RWPE1 (cell line): ENCODE results near the gene GNL3L.
"Not testable (repeated sequence)": the region's sequence is repeated elsewhere in the genome, so short reads cannot be mapped to it uniquely, and the experiment has no call there.

ENCODE experiments used
- CTCF ChIA-PET: fragments of 350-600 bp; sonication (Branson Sonifier 250); formaldehyde crosslinking; extraction: SDS; loops from one replicate; lab custom pipeline; 2021; lab: Yijun Ruan, JAX
- POLR2A ChIA-PET: fragments of 400-600 bp; formaldehyde crosslinking; extraction: SDS; loops from one replicate; lab custom pipeline; 2020; ENCODE audit warnings: antibody characterized with exemption; ENCODE audit not compliant: low non-redundant PET; lab: Yijun Ruan, JAX
- DNase-seq: peaks from one replicate; pipeline ENCODE4 v3.0.0; 2012; ENCODE audit warnings: low spot score
- H3K27ac ChIP-seq: fragments of 450-650 bp; 2 replicates; pipeline ENCODE4 v1.5.1; 2017
- TF ChIP-seq, protein P1 (sequence below): fragments of 450-650 bp; conservative IDR thresholded peaks from 2 replicates; pipeline ENCODE4 v1.5.1; 2017; ENCODE audit warnings: low read depth, mild to moderate bottlenecking

GNL3L gene

DNA sequence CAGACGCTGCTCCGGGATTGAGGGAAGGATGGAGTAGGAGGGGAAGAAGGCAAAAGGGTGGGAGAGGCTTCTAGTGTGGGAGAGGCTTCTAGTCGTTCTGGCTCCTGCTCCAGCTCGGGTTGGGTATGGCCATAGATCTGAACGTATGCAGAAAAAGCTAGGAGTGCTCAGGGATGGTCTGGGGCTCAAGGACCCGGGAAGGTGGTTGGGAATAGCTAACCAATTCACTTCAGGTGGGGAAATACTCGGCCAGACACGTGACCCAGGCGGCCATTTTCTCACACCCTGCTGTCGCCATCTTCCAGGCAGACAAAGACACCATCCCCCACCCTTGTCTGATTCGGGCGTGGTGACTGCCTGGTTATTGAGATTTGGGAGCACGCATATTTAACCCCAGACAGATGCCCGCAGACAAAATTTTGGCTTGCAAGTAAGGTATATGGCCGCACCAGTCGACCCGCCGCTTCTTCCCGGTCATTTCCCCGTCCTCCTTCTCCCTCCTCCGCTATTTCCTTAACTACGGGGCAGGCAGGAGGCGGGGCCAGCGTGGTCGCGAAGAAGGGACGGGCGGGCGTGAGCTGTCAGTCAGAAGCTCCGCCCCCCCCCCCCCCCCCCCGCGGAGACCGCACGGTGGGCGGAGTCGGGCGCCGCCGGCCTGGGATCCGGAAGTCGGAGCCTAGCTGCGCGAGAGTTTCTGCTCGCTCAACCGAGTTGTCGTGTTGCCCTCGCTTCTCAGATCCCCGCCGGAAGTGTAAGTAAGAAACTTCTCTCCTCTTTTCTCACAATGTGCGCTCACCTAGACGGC, at the start of gene GNL3L:
TSS of gene GNL3L (plus strand) at position 668 of the 805 bp plus-strand sequence. CDS start 2,348 bp downstream, outside the sequence.
- ChIA-PET CTCF (no interaction called here), POLR2A (interaction anchor here (0.5 to 0.7 kb wide), 2 partner anchors 70 to 1456 kb away, joined by 3 read pairs; no protein-coding TSS in a partner anchor)
- peak; percentile 85 for DNase-seq
- TF ChIP-seq, protein P1, sequence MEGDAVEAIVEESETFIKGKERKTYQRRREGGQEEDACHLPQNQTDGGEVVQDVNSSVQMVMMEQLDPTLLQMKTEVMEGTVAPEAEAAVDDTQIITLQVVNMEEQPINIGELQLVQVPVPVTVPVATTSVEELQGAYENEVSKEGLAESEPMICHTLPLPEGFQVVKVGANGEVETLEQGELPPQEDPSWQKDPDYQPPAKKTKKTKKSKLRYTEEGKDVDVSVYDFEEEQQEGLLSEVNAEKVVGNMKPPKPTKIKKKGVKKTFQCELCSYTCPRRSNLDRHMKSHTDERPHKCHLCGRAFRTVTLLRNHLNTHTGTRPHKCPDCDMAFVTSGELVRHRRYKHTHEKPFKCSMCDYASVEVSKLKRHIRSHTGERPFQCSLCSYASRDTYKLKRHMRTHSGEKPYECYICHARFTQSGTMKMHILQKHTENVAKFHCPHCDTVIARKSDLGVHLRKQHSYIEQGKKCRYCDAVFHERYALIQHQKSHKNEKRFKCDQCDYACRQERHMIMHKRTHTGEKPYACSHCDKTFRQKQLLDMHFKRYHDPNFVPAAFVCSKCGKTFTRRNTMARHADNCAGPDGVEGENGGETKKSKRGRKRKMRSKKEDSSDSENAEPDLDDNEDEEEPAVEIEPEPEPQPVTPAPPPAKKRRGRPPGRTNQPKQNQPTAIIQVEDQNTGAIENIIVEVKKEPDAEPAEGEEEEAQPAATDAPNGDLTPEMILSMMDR = no peak
- H3K27ac ChIP-seq = peak within 1 kb of the TSS; percentile 82

- CTCF ChIA-PET = no interaction called here
- H3K27ac ChIP-seq = peak overlapping the region; percentile 17; the same call in 1 of the 2 replicates
- TF ChIP-seq, protein P1 = no peak
- POLR2A ChIA-PET = no interaction called here
- no peak for DNase-seq
Measured at GRCh38 chrX:54482839-54483593, 47.0 kb upstream of the GNL3L start.

DNA sequence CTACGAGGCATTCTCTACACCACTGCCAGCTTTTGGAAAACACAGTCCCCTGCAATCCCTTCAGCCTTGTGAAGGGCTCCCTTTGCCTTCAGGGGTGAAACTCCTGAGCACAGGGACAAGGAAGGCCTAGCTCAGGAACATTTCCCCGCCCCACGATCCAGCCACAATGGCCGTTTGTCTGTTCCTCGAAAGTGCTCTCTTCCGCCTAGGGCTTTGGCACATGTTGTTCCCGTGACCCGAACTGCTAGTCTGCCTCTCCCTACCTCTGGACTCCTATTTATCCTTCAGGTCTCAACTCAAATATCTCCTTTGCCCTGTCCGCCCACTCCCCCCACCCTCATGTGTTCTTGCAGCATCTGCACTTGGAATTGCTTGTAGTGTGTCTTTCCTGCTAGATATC, 46.1 kb upstream of the GNL3L start:
- ChIA-PET POLR2A (no interaction called here), CTCF (interaction anchor here (0.9 kb wide), 1 partner anchor 161 kb away, joined by 3 read pairs; no protein-coding TSS in a partner anchor)
- no peak for DNase-seq
- TF ChIP-seq, protein P1 = no peak
- no peak overlapping the region for H3K27ac ChIP-seq

GRCh38 chrX:54484666-54485065, 45.4 kb upstream of the GNL3L start:
- TF ChIP-seq, protein P1 = no peak
- POLR2A ChIA-PET = no interaction called here
- CTCF ChIA-PET = interaction anchor here (0.9 kb wide), 1 partner anchor 160 kb away, joined by 3 read pairs; no protein-coding TSS in a partner anchor

GRCh38 chrX:54489819-54490218, 40.2 kb upstream of the GNL3L start:
- DNase-seq, H3K27ac ChIP-seq, POLR2A ChIA-PET, CTCF ChIA-PET: not testable (repeated sequence)

More at GRCh38 chrX:54484666-54485065, 45.4 kb upstream of the GNL3L start:
- H3K27ac ChIP-seq = no peak overlapping the region
- DNase-seq = no peak

DNA sequence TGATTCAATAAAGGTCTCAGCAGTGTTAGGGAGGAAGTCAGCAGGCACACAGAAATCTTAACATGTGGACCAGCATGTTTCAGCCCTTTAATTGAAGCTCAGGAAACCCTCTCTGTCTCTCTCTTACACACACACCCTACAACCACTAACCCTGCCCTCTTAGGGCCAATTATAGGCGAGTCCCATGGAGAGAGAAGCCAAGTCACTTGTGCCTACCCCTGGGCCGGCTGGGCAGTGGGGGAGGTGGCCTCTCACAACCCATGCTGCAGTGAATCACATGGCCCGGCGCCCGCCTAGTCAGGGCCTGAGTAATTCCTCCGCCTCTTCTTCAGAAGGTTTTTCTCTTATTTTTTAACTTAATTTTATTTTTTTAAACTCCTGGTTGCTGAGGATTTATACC, 37.7 kb upstream of the GNL3L start:
- ChIA-PET POLR2A (no interaction called here), CTCF (no interaction called here)
- DNase-seq = peak; percentile 33
- peak overlapping the region; percentile 60 for H3K27ac ChIP-seq
- TF ChIP-seq, protein P1 = no peak
